Adrenal gland (tissue), 5 donors: Measurements from ENCODE around the gene MAD1L1.

Source experiments
- CTCF ChIP-seq, 6 experiments: fragments of 450-650 bp in 4 of 6; fragments of 200-600 bp in 2 of 6; sonication (generic) in 1 of 6; IDR thresholded peaks; 1 replicate in 5 of 6; 2 replicates in 1 of 6; pipeline versions ENCODE4 v1.5.1 to v1.8.0; 2016 to 2021; ENCODE audit warnings: antibody characterized with exemption in 6 of 6, mild to moderate bottlenecking in 2 of 6, moderate library complexity in 1 of 6
- POLR2A ChIP-seq, 2 donors: fragments of 450-650 bp; IDR thresholded peaks; one replicate each; pipeline ENCODE4 v1.6.1; 2017; ENCODE audit warnings: antibody characterized with exemption in 2 of 2, mild to moderate bottlenecking in 2 of 2, moderate library complexity in 1 of 2
- donor health status: DM: no; HTN: no; CAD: no.

- no peak for TF ChIP-seq CTCF (IDR thresholded peaks at IDR 0.05)
- TF ChIP-seq POLR2A (IDR thresholded peaks at IDR 0.05) = no peak
Measured at GRCh38 chr7:2170576-2171521, 61.9 kb downstream of the MAD1L1 start.
